Loucy (cell line): ENCODE results near the gene NGDN.

Source experiments
- CTCF ChIP-seq: fragments of 200-600 bp; sonication (generic); conservative IDR thresholded peaks from 2 replicates; pipeline ENCODE4 v1.5.1; 2014; ENCODE audit warnings: mild to moderate bottlenecking, antibody characterized with exemption, low read length
- EZH2phosphoT487 ChIP-seq: fragments of 200-600 bp; IDR thresholded peaks from 2 replicates; pipeline ENCODE4 v1.6.1; 2018; ENCODE audit warnings: antibody characterized with exemption, mild to moderate bottlenecking, moderate library complexity, borderline replicate concordance

- no peak for TF ChIP-seq CTCF
- no peak for TF ChIP-seq EZH2phosphoT487
Measured at GRCh38 chr14:23450379-23450778, 19.1 kb upstream of the NGDN start.
